Midbrain (tissue), 1 donor: ENCODE data around the gene CCDC28B.

Experiments used
- DNase-seq: peaks from one replicate; lab custom pipeline; 2025; lab: John Stamatoyannopoulos, UW

Gene CCDC28B

GRCh38 chr1:32194984-32195383, 5.4 kb upstream of the CCDC28B start:
- DNase-seq = no peak

GRCh38 chr1:32195531-32195930, 4.9 kb upstream of the CCDC28B start:
- no peak for DNase-seq

- no peak for DNase-seq
Observed at GRCh38 chr1:32195972-32196823, 4.2 kb upstream of the CCDC28B start.

GRCh38 chr1:32197074-32197473, 3.3 kb upstream of the CCDC28B start:
- DNase-seq = no peak

GRCh38 chr1:32197837-32198236, 2.6 kb upstream of the CCDC28B start:
- no peak for DNase-seq

- no peak for DNase-seq
Observed at GRCh38 chr1:32198237-32199042, 2.0 kb upstream of the CCDC28B start.

- no peak for DNase-seq
Observed at GRCh38 chr1:32199043-32199716, 1.2 kb upstream of the CCDC28B start.

GRCh38 chr1:32199717-32200072, 700 bp upstream of the CCDC28B start:
- DNase-seq = peak; percentile 8

GRCh38 chr1:32201011-32201855, 838 bp downstream of the CCDC28B start:
- peak; percentile 11 for DNase-seq

GRCh38 chr1:32204943-32205361, 4.6 kb downstream of the CCDC28B start:
- DNase-seq = no peak

- DNase-seq = peak; percentile 92
Observed at GRCh38 chr1:32205401-32206370, 5.3 kb downstream of the CCDC28B start, which contains the start of gene IQCC. Gene IQCC (plus strand): TSS chr1:32205671. CDS start chr1:32205682, 11 bp downstream.

GRCh38 chr1:32208469-32208868, 8.1 kb downstream of the CCDC28B start:
- no peak for DNase-seq

- no peak for DNase-seq
Observed at GRCh38 chr1:32208891-32209328, 8.5 kb downstream of the CCDC28B start, which contains the start of gene DCDC2B. Gene DCDC2B (plus strand): TSS chr1:32209089. CDS start chr1:32209094, 5 bp downstream.

GRCh38 chr1:32215629-32216480, 15.5 kb downstream of the CCDC28B start:
- DNase-seq = peak; percentile 50

- no peak for DNase-seq
Observed at GRCh38 chr1:32216566-32216965, 16.2 kb downstream of the CCDC28B start.

GRCh38 chr1:32219022-32219421, 18.6 kb downstream of the CCDC28B start:
- DNase-seq = no peak

- no peak for DNase-seq
Observed at GRCh38 chr1:32220746-32221580, 20.6 kb downstream of the CCDC28B start.

GRCh38 chr1:32221581-32221979, 21.2 kb downstream of the CCDC28B start:
- DNase-seq = no peak
